GM18868 (cell line): Measurements from ENCODE around the gene G2E3.
"Not testable (repeated sequence)": the region's sequence is repeated elsewhere in the genome, so short reads cannot be mapped to it uniquely, and the experiment has no call there.

ENCODE experiments used
- ATAC-seq: cut with Tn5 transposase; IDR thresholded peaks from one replicate; pipeline ENCODE4 v1.9.1; 2021; ENCODE audit warnings: mild to moderate bottlenecking, moderate library complexity; ENCODE audit not compliant: unreplicated experiment

Gene G2E3

DNA sequence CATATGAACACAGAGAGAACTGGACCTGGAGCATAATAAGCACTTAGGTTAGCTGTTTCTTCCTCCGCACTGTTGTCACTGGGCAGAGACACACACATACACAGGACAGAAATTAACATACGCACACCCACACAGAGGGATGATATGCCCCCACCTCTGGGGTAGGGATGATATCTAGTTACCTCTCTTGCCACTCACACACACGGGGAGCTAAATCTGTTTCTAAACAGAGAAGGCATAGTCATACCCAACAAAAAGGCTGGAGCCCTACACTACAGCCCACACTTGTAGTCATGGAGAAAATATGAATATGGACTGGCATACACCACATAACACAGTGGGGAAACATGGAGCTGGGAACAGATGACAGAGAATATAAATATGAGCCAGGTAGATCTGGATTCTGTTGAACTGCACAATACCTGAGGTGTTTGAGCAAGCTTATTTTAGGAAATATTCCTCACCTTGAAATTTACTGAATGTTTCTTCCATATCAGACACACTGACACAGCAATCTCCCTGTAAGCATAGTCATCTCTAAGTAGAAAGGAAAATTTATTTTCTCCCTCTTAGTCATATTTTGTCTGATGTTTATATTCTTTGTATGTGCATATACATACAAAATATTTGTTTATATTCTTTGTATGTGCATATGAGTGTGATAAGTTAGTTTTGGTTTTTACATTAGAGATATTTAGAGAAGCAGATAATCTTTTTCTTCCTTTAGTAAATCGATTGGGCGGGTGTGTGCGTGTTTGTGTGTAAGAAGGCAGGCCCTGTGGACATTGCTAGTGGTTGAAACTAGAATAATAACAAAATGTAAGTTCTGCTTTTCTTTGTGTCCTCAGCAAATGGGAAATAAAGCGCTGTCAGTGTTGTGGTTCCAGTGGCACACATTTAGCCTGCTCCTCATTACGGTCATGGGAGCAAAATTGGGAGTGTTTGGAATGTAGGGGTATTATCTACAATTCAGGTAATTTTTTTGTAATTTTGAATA, 42.3 kb downstream of the G2E3 start:
- ATAC-seq = no peak

DNA sequence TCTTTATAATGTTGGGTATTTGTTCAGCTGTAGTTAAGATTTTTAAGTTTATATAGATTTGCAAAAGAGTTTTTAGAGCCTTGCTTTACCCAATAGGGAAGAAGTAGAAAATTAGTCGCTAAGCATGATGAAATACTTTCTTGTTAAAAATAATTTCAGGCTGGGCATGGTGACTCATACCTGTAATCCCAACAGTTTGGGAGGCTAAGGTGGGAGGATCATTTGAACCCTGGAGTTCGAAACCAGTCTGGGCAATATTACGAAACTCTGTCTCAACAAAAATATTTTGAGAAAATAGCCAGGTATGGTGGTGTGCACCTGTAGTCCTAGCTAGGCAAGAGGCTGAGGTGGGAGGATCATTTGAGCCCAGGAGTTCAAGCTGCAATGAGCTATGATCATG, 44.4 kb downstream of the G2E3 start:
- no peak for ATAC-seq

DNA sequence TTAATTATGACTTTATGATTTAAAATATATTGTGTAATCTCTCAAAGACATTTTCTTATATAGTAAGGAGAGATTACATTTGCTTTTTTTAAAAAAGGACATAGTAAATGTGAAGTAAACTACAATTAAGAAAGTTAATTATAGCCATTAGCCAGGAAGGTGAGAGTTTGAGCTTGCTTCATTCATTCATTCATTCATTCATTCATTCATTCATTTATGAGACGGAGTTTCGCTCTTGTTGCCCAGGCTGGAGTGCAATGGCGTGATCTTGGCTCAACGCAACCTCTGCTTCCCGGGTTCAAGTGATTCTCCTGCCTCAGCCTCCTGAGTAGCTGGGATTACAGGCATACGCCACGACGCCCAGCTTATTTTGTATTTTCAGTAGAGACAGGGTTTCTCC, 45.7 kb downstream of the G2E3 start:
- not testable (repeated sequence) for ATAC-seq

DNA sequence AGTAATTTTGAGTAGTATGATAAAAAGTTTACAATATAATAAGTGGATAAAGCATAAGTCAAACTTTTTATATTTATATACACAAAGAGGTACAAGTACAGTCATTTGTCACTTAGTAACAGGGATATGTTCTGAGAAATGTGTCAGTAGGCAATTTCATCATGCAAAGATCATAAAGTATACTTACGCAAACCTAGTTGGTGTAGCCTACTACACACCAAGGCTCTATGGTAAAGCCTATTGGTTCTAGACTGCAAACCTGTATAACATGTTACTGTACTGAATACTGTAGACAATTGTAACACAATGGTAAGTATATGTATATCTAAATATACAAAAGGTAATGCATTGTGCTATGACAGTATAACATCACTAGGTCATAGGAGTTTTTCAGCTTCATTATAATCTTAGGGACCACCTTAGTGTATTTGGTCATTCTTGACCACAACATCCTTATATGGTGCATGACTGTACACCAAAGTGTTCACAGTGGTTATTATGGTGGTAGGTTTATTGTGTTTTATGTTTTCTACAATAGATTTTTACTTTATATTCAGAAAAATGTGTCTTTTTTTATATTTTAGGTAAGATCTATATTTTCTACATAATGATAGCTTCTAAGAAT, 48.3 kb downstream of the G2E3 start:
- ATAC-seq = no peak

DNA sequence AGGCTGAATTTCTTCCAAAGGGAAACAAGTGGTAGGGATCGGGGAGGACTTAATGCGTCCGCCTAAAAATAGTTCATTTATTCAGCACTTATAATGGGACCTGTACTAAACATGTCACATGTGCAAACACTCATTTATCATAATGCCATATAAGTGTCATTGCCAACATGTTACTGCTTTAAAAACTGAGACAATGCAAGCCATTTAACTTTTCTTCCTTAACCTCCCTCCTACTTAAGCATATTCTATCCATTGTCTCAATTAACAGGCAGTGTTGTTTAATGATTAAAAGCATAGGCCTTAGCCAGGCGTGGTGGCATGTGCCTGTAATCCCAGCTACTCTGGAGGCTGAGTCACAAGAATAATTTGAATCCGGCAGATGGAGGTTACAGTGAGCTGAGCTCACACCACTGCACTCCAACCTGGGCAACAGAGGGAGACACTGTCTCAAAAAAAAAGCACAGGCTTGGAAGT, 49.6 kb downstream of the G2E3 start:
- ATAC-seq = no peak

DNA sequence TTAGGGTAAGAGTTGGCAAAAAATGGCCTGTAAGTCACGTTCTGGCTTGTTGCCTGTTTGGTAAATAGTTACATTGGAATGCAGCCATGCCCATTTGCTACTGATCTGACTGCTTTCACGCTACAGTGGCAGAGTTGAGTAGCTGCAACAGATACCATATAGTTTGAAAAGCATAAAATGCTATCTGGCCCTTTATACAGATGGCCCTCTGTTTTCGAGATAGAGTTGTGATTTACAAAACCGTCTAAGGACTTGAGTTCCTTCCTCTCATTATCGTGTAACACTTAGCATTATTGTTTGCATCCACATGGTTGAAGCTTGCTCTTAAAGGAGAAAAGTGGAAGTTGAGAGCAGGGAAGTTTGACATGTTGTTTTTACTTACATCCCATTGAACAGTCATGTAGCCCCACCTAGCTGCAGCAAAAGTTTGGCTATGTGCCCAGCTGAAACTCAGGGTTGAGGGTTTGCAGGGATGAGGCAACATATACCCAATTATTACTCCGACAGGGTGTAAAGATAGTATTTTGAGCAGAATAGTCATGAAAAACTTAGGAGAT, 51.9 kb downstream of the G2E3 start:
- peak; percentile 68 for ATAC-seq

DNA sequence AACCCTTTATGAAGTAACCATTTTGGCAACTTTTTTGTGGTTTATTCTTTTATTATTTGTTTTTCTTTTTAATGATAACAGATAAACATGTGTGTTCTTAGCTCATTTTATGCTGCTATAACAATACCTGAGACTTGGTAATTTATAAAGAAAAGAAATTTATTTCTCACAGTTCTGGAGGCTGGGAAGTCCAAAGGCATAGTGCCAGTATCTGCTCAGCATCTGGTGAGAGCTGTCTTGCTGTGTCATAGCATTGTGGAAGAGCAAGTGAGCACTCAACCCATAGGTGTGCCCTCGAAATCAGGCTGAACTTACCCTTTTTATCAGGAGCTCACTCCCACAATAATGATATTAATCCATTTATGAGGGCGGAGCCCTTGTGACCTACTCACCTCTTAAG, 55.2 kb downstream of the G2E3 start:
- no peak for ATAC-seq

DNA sequence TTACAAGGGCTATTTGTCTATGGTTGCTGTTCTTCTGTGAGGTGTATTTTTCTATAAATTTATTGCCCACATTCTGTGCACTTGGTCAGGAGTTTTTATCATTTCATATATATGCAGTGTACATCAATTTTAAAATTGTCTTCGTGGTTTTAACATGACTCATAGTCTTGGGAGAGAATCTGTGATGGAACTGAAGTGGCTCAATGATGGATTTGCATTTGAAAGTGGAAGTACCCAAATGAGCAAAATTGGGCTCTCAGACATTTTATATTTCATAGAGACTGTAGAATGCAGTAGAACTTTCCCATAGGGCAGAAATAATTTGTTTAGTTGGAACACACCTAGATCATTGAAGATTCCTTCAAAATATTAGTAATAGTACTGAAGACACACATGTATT, 61.2 kb downstream of the G2E3 start:
- peak; percentile 47 for ATAC-seq

DNA sequence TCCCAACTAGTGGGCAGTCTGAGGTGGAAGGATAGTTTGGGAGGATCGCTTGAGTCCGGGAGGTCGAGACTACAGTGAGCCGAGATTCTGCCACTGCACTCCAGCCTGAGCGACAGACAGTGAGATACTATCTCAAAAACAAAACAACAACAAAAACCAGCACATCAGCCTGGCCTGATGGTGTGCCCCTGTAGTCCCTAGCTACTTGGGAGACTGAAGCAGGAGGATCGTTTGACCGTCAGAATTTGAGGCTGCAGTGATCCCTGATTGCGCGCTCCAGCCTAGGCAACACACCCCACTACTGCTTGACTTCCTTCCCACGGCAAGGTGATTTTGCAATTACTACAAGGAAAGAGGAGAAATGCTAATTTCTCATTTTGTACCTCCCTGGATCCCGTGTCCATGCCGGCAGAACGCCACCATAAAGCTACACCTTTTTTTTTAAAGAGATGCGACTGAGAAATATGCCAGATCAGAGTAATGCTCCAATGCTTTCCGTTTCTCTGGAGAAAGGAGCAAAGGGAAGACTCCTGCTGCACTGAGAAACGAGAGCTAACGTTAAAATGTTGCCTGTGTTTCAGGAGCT, 62.5 kb downstream of the G2E3 start:
- peak; percentile 1 for ATAC-seq

DNA sequence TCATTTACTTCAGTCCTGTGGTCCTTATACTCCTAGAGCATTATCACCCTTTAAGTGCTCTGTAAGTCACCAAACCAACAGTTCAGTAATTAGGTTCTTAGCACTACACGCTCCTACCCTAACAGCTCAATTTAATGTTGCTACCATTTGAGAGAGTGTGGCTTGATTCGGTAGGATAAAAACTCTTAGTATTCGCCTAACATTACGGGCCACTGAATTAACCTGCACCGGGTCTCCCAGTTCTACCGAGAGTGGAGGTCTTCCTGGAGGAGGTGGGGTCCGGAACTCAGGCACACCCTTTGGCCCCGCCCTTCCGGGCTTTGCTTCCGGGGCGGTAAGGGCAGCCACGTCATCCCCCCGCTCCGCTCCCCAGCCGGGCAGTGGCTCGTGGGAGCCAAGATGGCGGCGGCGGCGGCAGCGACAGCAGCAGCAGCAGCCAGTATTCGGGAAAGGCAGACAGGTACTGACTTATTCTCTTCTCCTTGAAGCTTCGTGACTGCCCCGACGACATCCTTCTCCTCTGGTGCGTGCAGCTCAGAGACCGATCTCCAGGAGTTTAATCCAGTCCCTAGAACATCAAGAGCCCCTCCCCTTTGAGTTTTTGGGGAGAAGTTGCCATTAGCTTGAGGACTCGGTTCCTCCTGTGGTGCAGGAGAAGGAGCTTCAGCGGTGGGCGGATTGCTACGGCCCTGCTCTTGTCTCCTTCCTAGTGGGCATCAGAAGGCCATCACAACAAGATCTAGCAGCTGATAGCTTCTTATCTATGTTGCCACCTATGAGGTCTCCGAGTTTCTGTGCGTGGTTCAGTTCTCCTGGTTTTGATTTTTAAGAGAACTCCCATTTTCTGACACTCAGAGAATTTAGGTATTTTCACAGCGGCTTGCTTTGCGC, 63.2 kb downstream of the G2E3 start, which contains the start of gene SCFD1:
TSS of gene SCFD1 (plus strand) at position 380 of the 891 bp plus-strand sequence. CDS start at position 400, 20 bp downstream.
- peak; percentile 94 for ATAC-seq

DNA sequence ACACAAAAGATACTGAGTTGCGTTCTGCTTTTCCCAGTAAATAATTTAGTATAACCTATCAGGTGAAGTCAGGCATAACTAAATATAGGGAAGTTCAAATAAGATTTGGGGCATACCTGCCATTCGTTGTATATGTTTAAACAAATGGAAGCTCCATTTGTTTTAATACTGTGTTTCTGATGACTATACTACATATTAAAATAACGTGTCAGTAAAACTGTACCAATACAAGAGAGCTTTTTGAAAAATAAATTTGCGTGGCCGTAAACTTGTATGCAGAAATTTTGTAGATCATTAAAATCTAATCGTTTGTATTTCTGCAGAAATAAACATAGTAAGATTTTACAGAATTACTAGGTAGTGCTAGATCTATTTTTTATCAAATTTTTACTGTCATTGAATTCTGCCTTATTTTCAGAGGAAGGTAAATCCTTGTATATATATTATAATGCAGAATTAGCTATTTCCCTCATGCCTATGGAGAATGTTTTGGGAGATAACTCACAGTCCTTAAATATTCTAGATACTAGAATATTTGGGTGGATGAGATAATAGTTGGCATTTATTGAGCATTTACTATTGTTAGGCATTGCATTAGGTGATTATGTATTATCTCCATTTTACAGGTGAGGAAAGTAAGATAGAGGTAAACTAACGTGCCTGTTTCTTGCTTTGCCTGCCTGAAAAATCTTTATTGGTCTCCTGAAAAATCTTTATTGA, 64.6 kb downstream of the G2E3 start:
- ATAC-seq = no peak

DNA sequence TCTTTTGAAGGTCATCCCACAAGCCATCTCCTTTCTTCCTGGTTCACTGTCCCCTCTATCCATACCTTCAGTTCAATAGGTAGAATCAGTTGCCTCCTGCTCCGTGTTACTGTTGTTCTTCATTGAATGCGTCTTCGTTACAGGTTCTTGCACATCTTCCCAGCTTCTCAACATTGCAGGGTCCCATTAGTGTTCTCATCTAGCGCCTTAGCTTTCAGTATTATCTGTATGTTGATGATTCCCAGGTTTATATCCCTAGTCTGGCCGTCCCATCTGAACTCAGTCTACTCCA, 65.1 kb downstream of the G2E3 start:
- ATAC-seq = no peak

DNA sequence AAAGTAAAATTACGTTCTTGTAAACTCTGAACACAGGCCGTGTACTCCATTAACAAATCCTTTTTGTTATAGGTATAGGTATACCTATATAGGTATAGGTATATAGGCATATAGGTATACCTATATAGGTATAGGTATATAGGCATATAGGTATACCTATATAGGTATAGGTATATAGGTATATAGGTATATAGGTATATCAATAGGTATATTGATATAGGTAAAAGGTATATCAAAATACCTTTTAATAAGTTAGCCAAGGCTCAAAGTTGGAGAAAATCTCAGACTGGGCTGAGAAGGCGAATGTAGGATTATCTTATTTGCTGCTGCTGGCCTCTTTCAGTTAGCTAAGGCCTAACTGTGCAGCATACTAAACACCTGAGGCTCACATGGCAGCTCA, 66.6 kb downstream of the G2E3 start:
- no peak for ATAC-seq

DNA sequence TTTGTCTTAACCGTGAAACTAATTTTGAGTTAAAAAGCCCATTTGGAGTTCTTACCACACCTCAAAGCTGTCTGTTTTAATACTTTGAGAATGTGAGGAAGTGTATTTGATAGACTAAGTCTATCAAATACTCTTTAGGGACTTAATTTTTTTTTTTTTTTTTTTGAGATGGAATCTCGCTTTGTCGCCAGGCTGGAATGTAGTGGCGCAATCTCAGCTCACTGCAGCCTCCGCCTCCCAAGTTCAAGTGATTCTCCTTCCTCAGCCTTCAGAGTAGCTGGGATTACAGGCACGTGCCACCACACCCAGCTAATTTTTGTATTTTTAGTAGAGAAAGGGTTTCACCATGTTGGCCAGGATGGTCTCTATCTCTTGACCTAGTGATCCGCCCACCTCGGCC, 70.5 kb downstream of the G2E3 start:
- not testable (repeated sequence) for ATAC-seq

DNA sequence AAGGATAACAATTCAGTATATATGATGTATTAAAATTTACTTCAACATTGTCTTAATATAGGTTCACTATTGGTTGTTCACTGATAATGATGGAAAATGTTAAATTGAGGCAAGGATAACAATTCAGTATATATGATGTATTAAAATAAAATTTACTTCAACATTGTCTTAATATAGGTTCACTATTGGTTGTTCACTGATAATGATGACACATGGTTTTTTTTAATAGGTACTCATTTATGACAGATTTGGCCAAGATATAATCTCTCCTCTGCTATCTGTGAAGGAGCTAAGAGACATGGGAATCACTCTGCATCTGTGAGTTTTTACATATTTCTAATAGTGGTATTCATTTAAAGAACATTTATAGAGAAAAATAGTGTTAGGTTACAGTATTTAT, 71.3 kb downstream of the G2E3 start:
- ATAC-seq = no peak

DNA sequence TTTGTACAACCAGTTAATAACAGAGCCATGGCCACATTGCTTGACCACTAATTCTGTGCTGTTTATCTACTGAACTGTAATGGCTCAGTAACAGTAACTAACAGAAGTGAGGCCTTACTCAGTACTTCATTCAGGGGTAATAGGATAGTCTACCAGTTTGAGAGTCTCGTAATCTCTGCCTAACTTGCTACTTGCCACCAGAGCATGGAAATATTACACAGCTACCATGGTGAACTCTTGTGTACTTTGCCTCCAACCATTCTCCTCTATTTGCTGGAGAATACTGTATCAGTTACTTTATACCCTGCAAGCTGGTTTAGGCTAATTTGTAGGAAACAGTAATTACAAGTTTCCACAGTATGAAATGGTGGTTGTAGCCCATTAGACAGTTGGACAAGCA, 73.8 kb downstream of the G2E3 start:
- no peak for ATAC-seq

DNA sequence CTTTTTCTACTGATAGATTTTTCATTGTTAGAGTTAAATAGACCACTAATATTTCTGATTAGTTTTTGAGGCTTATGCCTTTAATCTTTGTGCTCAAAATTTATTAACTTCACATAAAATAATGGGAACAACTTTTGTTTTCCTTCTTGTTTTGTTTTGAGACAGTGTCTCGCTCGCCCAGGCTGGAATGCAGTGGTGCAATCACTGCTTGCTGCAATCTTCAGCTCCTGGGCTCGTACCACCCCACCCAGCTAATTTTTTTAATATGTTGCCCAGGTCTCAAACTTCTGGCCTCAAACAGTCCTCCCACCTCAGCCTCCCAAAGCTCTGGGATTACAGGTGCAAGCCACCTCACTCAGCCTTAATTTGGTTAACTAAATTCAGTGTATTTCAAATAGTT, 80.0 kb downstream of the G2E3 start:
- ATAC-seq = no peak

DNA sequence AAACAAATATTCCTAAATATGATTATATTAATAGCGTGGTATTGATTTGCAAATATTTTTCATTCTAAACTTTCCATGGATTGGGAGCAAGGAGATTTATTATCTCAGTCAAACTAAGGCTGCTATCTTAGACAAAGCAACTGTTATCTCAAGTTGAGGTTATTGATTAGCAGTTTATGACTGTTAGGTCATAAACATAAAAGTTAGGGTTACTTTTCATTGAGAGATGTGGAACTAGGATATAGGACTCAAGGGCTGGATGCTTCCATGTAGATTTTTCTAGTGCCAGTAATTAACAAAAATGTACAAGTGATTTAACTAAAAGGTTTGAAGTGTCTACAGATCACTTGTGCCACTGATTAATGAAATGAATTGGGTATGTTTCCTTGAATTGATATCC, 82.2 kb downstream of the G2E3 start:
- no peak for ATAC-seq

DNA sequence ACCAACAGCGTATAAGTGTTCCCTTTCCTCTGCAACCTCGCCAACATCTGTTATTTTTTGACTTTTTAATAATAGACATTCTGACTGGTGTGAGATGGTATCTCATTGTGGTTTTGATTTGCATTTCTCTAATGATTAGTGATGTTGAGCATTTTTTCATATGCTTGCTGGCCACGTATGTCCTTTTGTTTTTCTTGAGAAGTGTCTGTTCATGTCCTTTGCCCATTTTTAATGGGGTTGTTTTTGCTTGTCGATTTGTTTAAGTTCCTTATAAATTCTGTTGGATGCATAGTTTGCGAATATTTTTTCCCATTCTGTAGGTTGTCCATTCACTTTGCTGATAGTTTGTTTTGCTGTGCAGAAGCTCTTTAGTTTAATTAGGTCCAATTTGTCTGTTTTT, 85.5 kb downstream of the G2E3 start:
- ATAC-seq = not testable (repeated sequence)

DNA sequence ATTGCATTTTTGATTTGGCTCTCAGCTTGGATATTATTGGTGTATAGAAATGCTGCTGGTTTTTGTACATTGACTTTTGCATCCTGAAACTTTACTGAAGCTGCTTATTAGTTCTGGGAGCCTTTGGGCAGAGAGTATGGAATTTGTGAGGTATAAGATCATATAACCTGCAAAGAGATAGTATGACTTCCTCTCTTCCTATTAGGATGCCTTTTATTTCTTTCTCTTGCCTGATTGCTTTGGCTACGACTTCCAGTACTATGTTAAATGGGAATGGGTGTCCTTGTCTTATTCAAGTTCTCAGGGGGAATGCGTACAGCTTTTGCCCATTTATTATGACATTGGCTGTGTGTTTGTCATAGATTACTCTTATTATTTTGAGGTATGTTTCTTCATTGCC, 86.6 kb downstream of the G2E3 start:
- ATAC-seq = no peak
